Measurements from ENCODE around the gene ZNF428. TPM values are rescaled to one million over a fixed set of nuclear protein-coding genes. Genes with fewer than 3 reads are reported as not detected.
"Not testable (repeated sequence)": the region's sequence is repeated elsewhere in the genome, so short reads cannot be mapped to it uniquely, and the experiment has no call there.

Gene ZNF428, protein sequence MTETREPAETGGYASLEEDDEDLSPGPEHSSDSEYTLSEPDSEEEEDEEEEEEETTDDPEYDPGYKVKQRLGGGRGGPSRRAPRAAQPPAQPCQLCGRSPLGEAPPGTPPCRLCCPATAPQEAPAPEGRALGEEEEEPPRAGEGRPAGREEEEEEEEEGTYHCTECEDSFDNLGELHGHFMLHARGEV
- total RNA-seq = 23.9 and 27.6 TPM in 2 replicates

DNA sequence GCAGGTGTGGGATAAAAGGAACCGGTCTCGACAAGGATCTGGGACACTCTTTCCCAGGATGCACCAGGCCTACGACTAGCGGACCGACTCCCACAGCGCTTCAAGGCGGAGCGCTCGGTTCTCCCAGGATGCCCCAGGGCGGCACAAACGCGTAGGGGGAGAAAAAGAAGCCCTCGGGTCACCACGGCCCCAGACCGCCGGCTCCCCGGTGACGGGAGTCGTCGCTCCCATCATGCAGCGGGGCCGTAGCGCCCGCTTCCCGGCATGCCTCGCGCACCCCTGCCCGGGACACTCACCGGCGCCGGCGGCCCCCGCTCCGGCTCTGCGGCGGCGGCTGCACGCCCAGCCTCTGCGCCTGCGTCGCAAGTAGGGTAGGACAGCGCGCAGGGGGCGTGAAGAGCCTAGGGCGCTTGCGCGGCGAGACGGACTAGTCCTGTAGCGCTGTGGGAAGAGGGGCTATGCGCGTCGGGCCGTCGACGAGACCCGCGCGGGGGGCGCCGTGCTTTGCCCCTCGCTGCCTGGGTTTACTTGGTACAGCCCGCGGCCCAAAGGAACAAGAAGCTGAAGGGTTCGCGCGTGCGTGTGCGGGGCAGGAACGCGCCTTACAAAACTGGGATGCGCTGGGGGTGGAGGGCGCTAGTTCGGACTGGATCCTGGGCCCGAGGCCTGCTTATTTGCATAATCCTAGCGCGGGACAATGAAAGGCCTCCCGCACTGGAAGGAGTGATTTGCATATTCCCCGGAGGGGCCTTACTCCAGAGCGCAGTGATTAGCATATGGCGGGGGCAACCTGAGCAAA is at the start of gene ZNF428:
Gene ZNF428 (minus strand): TSS at position 368 of the 799 bp plus-strand sequence. CDS start 5,325 bp downstream, outside the sequence.
- intact Hi-C loops (cut with micrococcal nuclease) = loop anchor here (1.0 to 2.0 kb wide), 11 partner anchors 19 to 156 kb away; partner anchors contain the start of genes CADM4, ETHE1, IRGQ and PHLDB3

DNA sequence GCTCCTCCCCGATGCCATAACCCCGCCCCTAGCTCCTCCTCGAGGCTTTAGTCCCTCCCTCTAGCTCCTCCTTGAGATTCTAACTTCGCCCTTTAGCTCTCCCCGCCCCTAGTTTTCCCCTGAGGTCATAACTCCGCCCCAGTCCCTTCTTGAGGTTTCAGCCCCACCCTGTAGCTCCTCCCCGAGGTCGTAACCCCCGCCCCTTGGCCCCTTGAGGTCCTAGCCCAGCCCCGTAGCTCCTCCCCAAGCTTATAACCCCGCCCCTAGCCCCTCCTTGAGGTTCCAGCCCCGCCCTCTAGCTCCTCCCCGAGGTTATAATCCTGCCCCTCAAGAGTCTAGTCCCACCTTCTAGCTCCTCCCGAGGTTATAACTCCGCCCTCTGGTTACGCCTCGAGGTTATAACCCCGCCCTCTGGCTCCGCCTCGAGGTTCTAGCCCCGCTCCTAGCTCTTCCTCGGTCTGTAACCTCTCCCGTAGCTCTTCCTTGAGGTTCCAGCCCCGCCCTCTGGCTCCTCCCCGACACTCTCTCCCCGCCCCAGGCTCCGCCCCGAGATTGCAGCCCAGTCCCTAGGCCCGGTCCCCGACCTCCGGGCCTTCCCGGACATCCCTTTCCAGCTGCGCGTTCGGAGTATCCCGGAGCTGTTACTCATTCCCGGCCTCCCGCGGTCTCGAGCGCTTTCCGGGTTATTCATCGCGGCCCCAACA is 49.1 kb upstream of the ZNF428 start:
- intact Hi-C loops (cut with micrococcal nuclease) = loop anchor here (1.0 to 2.0 kb wide), 20 partner anchors 28 to 1370 kb away; partner anchors contain the start of genes CLASRP, IRGQ, PHLDB3 and PINLYP

DNA sequence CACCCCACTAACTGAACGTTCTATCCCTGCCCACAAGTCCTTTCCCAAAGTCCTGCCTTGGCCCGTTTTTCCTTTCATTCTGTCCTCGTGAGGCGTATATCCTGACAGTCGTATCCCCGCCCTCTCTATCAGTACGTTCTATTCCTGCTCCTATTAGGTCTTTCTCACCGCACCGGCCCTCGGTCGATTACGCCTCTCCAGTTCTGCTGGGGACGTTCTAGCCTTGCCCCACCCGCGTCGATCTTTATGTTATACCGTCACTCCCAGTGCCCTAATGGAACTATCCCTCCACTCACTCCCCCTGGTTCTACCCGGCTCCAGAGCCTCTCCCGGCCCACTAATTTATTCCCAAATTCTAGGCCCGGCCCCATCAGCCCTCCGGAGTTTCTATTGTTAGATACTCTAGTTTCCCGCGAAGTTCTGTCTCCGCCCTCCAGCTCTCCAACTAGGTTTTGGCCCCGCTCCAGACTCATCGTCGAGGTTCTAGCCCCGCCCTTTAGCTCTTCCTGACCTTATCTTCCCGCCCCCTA is 48.5 kb upstream of the ZNF428 start:
- intact Hi-C loops (cut with micrococcal nuclease) = loop anchor here (1.0 to 2.0 kb wide), 17 partner anchors 28 to 1371 kb away; partner anchors contain the start of genes CLASRP, IRGQ, PHLDB3 and PINLYP

DNA sequence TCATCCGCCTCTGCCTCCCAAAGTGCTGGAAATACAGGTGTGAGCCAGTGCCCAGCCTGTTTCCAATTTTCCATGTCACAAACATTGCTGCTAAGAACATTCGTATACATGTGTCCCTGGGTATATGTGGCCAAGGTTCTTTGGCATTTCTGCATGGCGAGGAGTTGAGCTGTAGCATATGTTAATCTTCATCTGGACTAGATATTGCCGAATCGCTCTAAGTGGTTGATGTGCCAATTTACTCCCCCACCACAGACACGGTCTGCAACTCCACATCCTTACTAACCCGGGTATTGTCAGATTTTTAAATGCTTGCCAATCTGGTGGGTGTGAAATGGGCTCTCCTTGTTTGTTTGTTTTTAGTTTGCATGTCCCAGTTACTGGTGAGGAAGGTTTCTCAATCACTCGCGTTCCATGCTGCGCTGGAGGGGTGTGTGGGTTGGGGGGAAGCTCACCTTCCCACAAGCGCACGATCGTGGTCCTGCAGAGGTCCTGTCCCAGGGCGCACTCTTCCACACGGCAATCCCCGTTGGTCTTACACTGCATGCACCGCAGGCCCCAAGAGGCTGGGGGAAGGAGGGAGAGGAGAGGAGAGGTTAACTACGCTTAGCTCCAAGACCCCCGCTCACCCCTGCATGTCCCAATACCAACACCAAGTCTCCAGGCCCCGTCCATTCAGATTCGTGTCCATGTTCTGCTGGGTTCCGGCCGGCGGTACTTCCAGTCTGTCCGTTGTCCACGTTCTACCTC is 47.9 kb upstream of the ZNF428 start:
- intact Hi-C loops (cut with micrococcal nuclease) = no loop called here

DNA sequence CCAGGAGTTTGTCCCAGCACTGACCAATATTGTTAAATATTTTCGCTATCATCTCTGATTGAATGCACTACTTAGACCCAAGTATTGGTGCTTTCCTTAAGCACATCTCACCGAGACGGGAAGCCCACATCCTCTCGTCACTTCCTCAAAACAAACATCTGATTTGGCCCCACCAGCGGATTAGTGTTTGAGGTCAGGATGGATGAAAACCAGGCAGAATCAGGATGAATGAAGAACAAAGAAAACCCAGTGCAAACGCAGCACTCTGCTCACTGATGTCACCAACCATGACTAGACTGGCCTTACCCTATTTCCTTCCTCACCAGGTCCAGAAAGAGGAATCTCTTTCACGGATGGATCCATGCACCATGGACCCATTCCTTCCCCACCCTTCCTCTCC is 44.6 kb upstream of the ZNF428 start:
- intact Hi-C loops (cut with micrococcal nuclease) = no loop called here

DNA sequence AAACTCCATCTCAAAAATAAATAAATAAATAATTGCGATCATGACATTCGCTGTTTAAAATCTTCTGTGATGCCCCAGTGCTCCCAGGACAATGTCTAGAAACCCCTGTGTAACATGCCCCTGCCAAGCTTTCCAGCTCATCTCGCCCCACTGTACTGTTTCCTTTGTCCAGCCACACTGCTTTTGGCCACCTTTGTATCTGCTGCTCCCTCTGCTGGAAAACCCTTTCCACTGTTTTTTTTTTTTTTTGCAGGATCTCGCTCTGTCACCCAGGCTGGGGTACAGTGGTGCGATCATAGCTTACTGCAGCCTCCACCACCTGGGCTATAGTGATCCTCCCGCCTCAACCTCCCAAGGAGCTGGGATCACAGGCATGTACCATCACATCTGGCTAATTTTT is 43.1 kb upstream of the ZNF428 start:
- intact Hi-C loops (cut with micrococcal nuclease) = no loop called here

DNA sequence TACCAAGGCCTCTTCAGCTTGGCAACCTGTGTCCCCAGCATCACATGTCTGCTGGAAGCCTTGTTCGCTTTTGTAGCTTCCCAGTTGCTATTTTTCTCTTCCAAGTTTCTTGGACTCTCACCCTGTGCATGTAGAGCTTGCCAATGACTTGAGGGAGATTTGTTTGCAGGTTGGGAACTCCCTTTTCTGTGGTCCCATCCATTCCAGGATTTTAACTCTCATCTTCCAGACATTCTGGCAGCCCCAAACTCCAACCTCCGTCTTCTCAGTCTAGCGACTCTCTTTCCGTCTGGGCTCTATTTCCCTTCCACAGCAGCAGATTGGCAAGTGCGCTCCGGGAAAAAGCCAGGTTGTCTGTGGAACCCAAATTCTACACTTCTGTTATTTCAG is 41.5 kb upstream of the ZNF428 start:
- intact Hi-C loops (cut with micrococcal nuclease) = no loop called here

DNA sequence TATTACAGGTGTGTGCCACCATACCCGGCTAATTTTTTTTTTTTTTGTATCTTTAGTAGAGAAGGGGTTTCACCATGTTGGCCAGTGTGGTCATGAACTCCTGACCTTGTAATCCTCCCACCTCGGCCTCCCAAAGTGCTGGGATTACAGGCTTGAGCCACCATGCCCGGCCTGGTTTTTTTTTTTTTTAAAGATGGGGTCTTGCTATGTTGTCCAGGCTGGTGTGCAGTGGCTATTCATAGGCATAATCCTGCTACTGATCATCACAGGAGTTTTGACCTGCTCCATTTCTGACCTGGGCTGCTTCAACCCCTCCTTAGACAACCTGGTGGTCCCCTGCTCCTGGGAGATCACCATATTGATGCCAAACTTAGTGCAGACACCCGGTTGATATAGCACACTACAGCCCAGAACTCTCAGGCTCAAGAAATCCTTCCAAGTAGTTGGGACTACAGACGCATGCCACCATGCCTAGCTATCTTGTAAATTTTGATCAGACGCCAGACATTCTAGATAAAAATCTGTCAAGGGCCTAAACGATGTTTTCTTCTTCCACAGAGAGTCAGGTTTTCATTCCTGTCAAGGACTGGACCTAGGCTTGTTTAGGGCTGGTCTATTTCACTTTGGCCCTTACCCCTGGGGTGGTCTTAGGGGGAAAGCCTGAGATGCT is 41.0 kb upstream of the ZNF428 start:
- intact Hi-C loops (cut with micrococcal nuclease) = no loop called here

DNA sequence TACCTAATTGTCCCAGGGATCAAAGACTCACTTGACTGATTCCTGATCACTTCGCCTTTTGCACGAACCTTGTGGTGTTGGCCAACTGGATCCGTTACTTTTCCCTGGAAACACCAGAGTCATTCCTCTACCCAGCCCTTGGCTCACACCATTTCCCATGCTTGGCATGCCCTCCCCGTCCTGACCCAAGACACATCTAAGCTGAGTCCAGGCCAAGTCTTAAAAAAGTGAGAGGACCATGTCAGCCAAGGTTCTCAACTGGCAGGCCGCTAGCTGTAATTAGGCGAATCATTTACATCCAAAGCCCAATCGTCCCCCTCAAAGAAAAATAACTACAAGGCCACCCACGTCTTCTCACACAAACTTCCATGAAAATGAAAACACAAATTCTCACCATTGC is 39.1 kb upstream of the ZNF428 start:
- intact Hi-C loops (cut with micrococcal nuclease) = no loop called here

DNA sequence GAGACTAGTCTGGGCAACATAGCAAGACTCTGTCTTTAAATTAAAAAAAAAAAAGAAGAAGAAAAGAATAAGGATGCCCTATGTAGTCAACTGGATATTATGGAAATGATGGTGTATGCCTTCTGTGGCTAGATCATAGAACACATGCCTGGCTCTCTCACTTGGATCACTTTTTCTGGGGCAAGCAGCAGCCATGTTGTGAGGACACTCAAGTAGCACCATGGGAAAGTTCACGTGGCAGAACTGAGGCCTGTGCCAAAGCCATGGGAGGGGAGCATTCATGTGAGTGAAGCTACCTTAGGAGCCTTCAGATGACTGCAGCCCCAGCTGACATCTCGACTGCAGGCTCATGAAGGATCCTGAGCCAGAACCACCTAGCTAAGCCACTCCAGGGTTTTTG is 38.6 kb upstream of the ZNF428 start:
- intact Hi-C loops (cut with micrococcal nuclease) = no loop called here

DNA sequence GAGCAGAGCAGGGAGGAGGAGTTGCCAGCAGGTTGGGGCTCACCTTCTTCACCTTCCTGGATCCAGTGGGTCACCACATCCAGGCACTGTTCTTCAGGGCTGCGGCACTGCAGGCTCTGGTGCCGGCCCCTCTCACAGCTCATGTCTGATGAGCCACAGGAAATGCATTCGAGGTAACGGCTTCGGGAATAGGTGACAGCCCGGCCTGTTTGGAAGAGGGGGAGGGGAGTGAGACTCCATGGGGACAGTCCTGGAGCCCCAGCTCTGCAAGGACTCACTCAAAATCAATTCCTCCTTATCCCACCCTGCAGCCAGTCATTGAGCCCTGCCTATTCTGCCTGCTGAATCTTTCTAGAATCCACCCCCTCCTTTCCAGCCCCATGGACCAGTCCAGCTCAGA is 37.0 kb upstream of the ZNF428 start:
- intact Hi-C loops (cut with micrococcal nuclease) = no loop called here

DNA sequence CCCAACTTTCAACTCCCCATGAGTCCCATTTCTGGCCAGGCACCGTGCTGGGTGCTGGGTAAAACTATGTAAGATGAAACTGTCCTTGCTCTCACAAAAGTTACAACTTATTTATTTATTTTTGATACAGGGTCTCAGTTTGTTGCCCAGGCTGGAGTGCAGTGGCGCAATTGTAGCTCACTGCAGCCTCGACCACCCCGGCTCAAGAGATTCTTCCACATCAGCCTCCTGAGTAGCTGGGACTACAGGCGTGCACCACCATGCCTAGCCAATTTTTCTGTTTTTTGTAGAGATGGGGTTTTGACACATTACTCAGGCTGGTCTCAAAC is 33.1 kb upstream of the ZNF428 start:
- intact Hi-C loops (cut with micrococcal nuclease) = loop anchor here (1.0 kb wide), 1 partner anchor 97 kb away; no protein-coding TSS in a partner anchor

DNA sequence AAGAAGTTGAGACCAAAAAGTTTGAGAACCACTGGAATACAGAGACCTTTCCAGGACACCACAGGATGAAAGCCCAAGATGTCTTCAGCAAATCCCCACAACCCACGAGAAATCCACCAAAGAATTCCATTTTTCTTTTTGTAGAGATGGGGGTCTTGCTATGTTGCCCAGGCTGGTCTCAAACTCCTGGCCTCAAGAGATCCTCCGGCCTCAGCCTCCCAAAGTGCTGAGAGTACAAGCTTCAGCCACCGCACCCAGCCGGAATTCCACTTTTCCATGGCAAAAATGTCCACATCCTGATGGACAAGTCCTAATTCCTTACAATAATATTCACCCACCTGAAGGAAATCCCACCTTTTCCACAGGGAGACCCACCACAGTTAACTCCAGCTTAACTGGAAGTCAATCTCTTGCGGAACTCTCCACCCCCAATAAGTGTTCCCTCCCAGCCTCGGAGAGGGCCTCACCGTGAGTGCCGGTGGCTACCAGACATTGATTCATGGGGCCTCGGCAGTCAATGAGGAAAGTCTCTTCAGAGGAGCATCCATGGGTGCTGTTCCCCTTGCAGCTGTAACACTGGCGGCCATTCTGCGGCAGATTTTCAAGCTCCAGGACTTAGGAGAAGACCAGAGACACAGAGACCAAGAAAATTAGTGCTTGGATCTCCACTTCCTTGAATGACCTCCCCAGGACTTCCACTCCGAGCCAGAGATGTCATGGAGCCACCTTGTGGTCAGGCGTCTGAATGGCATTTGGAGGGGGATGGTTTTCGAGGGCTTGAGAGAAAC is 32.5 kb upstream of the ZNF428 start:
- intact Hi-C loops (cut with micrococcal nuclease) = loop anchor here (1.0 kb wide), 1 partner anchor 97 kb away; no protein-coding TSS in a partner anchor

DNA sequence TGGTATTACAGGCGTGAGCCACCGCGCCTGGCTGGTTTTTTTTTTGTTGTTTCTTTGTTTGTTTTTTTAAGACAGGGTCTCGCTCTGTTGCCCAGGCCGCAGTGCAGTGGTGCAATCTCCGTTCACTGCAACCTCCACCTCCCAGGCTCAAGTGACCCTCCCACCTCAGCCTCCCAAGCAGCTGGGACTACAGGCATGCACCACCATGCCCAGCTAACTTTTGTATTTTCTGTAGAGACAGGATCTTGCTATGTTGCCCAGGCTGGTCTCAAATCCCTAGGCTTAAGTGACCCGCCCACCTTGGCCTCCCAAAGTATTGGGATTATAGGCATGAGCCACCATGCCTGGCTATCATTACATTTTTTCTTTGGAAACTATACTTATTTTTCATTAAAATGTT is 30.8 kb upstream of the ZNF428 start:
- intact Hi-C loops (cut with micrococcal nuclease) = not testable (repeated sequence)

DNA sequence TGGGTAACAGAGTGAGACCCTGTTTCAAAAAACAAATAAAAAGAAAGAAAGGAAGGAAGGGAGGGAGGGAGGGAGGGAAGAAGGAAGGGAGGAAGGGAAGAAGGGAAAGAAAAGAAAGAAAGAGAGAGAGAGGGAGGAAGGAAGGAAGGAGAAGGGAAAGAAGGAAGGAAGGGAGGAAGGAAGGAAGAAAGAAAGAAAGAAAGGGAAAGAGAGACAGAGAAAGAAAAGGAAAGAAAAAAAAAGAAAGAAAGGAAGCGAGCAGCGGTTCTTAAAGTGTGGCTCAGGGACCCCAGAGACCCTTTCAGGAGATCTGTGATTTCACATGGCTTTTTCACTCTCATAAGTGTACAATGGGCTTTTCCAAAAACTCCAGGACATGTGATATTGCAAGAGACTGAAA is 30.1 kb upstream of the ZNF428 start:
- intact Hi-C loops (cut with micrococcal nuclease) = no loop called here

DNA sequence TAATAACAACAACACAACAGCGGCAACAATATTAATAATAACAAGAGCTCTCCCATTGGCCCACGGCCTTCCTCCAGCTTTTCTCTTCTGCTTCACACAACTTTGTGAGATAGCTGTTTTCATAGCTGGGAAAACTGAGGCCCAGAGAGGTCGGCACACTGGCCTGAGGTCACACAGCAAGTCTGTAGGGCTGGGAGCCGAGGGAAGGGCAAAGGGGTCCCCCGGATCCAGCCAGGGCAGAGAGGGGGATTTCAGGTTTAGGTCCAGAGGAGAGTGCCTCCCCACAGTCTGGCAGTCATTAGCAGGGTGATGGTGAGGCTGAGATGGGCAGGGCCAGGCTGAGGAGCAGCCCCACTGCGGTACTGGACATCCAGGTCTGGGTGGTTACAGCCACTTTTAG is 29.2 kb upstream of the ZNF428 start:
- intact Hi-C loops (cut with micrococcal nuclease) = no loop called here

DNA sequence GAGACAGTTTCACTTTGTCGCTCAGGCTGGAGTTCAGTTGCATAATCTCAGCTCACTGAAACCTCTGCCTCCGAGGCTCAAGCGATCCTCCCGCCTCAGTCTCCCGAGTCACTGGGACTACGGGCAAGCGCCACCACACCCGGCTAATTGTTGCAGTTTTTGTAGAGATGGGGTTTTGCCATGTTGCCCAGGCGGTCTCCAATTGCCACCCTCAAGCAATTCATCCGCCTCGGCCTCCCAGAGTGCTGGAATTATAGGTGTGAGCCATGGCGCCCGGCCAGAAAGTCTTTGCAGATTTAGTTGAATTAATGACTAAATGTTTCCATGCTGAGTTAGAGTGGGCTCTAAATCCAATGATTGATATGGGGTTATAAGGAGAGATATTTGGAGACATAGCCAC is 24.8 kb upstream of the ZNF428 start:
- intact Hi-C loops (cut with micrococcal nuclease) = no loop called here

DNA sequence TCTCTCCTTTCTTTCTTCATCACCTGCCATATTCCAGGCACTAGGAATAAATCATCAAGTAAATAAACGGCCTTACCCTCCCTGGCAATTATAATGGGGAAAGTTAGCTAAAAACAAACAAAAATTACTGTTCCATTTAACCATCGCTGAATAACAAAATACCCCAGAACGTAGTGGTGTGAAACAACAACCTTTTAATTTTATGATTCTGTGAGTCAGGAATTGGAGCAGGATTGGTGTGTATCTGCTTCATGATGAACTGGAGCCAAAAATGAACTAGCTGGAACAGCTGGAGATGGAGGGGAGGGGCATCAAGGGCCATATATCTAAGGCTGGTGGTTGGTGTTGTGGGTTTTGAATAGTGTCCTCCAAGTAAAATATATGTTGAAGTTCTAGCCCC is 23.9 kb upstream of the ZNF428 start:
- intact Hi-C loops (cut with micrococcal nuclease) = no loop called here

DNA sequence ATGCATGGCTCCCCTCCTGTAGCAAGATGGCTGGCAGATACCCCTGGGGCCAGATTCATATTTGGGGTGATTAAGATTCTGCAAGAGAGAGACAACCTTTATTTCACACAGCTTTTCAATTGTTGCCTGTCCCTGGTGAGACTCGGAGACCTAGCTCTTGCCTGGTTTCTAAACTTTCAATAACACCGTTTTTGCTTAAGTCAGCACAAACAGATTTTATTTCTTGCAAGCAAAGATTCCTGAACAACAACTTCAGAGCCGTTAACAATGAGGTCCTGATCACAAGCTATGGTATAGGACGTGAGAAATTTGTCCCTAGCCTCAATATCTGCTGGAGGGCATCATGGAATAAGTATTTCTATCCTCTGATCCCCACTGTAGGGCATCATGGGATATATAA is 23.1 kb upstream of the ZNF428 start:
- intact Hi-C loops (cut with micrococcal nuclease) = no loop called here

DNA sequence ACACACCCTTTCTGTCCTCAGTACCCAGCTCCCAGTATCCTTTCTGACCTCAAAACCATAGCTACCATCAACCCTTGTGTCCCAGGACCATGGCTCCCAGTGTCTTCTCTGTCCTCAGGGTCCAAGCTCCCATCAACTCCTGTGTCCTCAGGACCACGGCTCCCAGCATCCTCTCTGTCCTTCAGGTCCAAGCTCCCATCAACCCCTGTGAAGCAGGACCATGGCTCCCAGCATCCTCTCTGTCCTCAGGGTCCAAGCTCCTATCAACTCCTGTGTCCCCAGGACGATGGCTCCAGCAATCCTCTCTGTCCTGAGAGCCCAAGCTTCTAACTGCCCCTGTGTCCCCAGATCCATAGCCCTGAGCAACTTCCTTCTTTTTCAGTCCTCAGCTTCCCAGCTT is 21.9 kb upstream of the ZNF428 start:
- intact Hi-C loops (cut with micrococcal nuclease) = no loop called here
